ENCODE results near the gene SV2B. TPM values are rescaled to one million over a fixed set of nuclear protein-coding genes. Genes with fewer than 3 reads are reported as not detected.

SV2B gene
- total and polyA plus RNA-seq, 8 donors = 0.53 to 11.3 (median 5.2) TPM

DNA sequence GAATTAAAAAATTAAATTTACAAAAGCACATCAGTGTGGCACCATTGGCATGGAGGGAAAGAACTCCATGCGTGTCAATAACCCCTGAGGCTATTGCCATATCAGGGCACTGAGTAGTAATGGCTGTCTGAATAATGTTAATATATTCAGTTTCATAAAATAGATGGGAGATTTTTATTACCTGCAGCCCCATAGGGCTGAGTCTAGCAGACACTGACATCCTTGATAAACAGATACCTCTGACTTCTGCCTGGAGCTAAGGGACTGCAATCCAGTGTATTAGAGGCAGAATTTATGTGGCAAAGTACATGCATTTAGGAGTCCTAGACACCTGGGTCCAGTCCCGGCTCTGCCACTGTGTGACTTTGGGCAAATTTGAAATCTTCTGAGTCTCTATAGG, 38.8 kb upstream of the SV2B start:
- Histone ChIP-seq H3K4me3 (no peak overlapping the region), H3K36me3 (no peaks in the 10 kb centered on the region), H3K9me3 (no peaks in the 10 kb centered on the region), H3K27ac (no peak overlapping the region), H3K27me3 (no peaks in the 10 kb centered on the region), H3K4me1 (no peaks in the 10 kb centered on the region)
- 77 to 88% methylated on average over 2 of the region's 2 CpGs for WGBS, 2 donors
- FAIRE-seq (no peak), DNase-seq (no peak), ATAC-seq (no peak)
- TF ChIP-seq CTCF (IDR thresholded peaks at IDR 0.05) = no peak
- intact Hi-C loops (cut with DNase I) = no loop called here

DNA sequence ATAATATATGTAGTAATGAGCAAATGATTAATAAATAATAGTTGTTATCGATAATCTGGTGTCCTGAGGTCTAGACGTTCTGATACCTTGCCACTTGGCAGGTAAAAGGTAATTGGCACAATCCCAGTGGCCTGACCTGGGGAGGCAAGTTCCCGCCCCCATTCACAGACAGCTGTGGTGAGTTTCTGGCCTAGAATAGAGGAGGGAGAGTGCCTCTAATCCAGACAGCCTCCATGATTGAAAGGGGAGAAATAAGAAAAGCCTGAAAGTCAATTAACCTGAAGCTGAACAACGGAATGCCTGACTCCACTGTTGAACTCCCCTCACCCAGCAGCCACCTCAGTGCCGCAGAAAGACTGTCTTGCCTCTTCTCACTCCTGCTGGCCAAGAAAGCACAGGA, 38.1 kb upstream of the SV2B start:
- no peak for TF ChIP-seq CTCF (IDR thresholded peaks at IDR 0.05)
- Histone ChIP-seq H3K4me3 (no peak overlapping the region), H3K4me1 (no peaks in the 10 kb centered on the region), H3K9me3 (no peaks in the 10 kb centered on the region), H3K36me3 (no peaks in the 10 kb centered on the region), H3K27ac (no peak overlapping the region), H3K27me3 (no peaks in the 10 kb centered on the region)
- intact Hi-C loops (cut with DNase I) = no loop called here
- 28 to 38% methylated on average over 5 of the region's 5 CpGs for WGBS, 2 donors
- ATAC-seq (peak in 2 of 4 donors; percentile 19 to 38), DNase-seq (no peak), FAIRE-seq (no peak)

- Histone ChIP-seq H3K4me1 (no peaks in the 10 kb centered on the region), H3K4me3 (no peak overlapping the region), H3K36me3 (no peaks in the 10 kb centered on the region), H3K27ac (no peak overlapping the region), H3K9me3 (no peaks in the 10 kb centered on the region), H3K27me3 (no peaks in the 10 kb centered on the region)
- intact Hi-C loops (cut with DNase I) = no loop called here
- WGBS, 2 donors = 65 to 70% methylated on average over 2 of the region's 2 CpGs
- FAIRE-seq (no peak), DNase-seq (no peak), ATAC-seq (no peak)
- no peak for TF ChIP-seq CTCF (IDR thresholded peaks at IDR 0.05)
Measured at GRCh38 chr15:91065505-91065904, 34.6 kb upstream of the SV2B start.

DNA sequence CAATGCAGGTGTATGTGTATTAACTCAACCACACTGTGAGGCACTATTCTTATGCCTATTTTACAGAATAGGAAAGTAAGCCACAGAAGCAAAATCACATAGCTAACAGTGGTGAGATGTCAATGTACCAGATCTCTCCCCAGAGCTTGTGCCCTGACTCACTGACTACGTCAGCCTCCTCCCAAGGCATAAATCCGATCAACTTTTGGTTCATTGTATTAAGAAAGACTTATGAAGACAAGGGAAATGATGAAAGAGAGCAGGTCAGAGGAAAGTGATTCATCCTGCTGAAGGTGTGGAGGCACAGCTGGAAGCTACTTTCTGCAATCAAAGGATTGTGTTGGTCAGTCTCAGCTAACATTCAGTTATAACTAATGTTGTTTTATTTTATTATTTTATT, 33.0 kb upstream of the SV2B start:
- intact Hi-C loops (cut with DNase I) = no loop called here
- FAIRE-seq (no peak), DNase-seq (no peak), ATAC-seq (no peak)
- Histone ChIP-seq H3K36me3 (no peaks in the 10 kb centered on the region), H3K4me3 (no peak overlapping the region), H3K27ac (no peak overlapping the region), H3K4me1 (no peaks in the 10 kb centered on the region), H3K9me3 (no peaks in the 10 kb centered on the region), H3K27me3 (peaks cover 0 to 5% (median 0%) of the 10 kb centered on the region in 4 donors)
- no peak for TF ChIP-seq CTCF (IDR thresholded peaks at IDR 0.05)
- 82% methylated on average over 2 of the region's 2 CpGs for WGBS, 2 donors

DNA sequence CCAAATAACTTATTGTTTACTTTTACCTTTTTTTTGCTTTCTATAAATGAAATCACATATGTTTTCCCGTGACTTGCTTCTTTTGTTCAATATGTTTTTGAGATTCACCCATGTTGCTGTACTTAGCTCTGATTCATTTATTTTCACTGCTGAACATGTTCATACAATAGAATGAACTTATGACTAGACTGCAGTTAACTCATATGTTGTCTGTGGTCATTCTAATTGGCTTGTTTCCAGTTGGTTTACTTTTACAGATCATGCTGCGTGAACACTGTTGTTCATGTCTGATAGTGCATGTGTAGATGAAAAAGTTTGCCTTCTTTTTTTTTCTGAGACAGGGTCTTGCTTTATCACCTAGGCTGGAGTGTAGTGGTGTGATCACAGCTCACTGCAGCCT, 31.6 kb upstream of the SV2B start:
- intact Hi-C loops (cut with DNase I) = no loop called here
- DNase-seq (no peak), ATAC-seq (no peak), FAIRE-seq (no peak)
- Histone ChIP-seq H3K4me3 (no peak overlapping the region), H3K27me3 (peaks cover 0 to 5% (median 0%) of the 10 kb centered on the region in 4 donors), H3K36me3 (no peaks in the 10 kb centered on the region), H3K9me3 (no peaks in the 10 kb centered on the region), H3K4me1 (no peaks in the 10 kb centered on the region), H3K27ac (no peak overlapping the region)
- no peak for TF ChIP-seq CTCF (IDR thresholded peaks at IDR 0.05)
- 90 to 98% methylated on average over 2 of the region's 2 CpGs for WGBS, 2 donors
